CD4-positive, alpha-beta T cell treated with Interleukin-15 for 4 hours (primary cell): ENCODE results near the gene ADA.
"Not testable (repeated sequence)": the region's sequence is repeated elsewhere in the genome, so short reads cannot be mapped to it uniquely, and the experiment has no call there.

Experiments used
- DNase-seq: peaks from one replicate; pipeline ENCODE4 v3.0.0-alpha.2; 2020; ENCODE audit warnings: low spot score

ADA gene

GRCh38 chr20:44651684-44652423 lies at the start of gene ADA:
Gene ADA (minus strand): TSS chr20:44651699. CDS start chr20:44651607, 92 bp downstream.
- DNase-seq, result peak; percentile 27

DNA sequence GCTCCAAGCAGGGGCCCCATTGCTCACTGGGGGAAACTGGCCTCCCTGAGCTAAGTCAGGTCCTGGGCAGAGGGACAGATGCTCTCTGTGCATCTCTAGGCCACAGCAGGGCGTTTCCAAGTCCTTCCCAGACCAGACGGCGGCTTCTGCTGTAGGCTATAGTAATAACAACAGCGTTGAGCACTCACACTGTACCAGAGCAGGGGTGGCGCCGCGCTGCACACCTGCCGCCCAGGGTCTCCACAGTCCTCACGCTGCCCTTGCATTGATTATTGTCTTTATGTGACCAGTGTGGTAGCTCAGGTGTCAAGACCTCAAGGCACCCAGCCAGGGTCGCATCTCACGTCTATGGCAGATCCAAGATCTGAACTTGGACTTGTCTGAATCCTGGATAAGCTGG lies 48.8 kb upstream of the ADA start:
- no peak for DNase-seq

GRCh38 chr20:44698351-44698750 lies 46.9 kb upstream of the ADA start:
- DNase-seq, result no peak

GRCh38 chr20:44697041-44697440 lies 45.5 kb upstream of the ADA start:
- DNase-seq, result not testable (repeated sequence)

DNA sequence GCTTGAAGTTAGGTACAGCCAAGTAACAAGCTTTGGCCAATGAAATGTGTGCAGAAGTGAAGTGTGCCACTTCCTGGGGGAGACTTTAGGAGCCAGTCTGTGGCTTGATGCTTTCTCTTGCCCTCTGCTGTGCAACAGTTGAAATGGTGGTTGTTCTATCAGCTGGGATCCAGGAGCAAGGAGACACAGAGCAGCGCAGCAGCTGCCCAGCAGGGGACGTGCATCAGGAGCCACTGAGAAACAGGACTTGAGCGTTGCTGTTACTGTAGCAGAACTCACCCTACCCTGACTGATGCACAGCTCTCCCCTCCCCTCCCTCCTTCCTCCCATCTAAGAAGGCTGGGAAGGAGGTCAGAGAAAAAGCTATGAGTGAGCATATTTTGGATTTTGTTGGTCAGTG lies 44.8 kb upstream of the ADA start:
- DNase-seq, result no peak

GRCh38 chr20:44695674-44696300 lies 44.3 kb upstream of the ADA start:
- no peak for DNase-seq

- no peak for DNase-seq
Measured at GRCh38 chr20:44695295-44695673, 43.8 kb upstream of the ADA start.

GRCh38 chr20:44694159-44694558 lies 42.7 kb upstream of the ADA start:
- DNase-seq, result no peak

DNA sequence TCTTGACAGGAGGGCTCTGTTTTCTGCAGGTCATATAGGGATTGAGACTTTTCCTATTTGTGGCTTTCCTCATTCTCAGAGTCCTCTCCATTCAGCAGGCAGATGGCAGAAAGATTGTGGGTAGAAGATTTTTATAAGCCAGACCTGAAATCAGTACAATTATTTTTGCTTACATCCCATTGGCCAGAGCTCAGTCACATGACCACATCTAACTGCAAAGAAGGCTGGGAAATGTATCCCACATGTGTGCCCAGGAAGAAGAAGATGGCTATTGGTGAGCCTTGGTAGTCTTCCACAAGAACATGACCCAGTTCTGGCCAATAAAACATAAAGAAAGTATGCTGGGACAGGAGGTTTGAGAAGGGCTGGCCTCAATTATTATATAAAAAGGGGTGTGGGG lies 42.1 kb upstream of the ADA start:
- DNase-seq, result no peak

DNA sequence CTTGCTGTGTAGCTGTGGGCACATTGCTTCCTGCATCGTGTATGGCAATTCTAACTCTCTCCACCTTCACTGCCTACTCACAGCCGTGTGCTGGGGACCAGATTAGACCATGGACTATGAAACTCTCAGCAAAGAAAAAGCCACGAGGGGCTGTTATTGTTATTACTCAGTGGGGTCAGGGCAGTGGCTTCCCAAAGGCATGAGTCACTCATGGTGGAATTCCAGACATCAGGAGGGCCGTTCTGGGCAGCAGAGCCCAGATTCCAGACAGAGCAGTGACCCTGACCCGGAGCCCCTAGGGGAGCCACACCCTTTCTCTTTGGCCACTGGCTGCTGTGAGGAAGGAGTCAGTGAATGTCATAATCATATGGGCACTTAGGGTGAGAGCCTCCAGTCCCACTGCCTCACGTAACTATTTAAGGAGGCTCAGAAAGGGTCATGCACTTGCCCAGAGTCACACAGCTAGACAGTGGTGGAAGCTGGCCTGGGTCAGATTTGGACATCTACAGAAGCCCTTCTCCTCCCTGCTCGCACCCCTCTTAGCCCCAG lies 41.5 kb upstream of the ADA start:
- no peak for DNase-seq

DNA sequence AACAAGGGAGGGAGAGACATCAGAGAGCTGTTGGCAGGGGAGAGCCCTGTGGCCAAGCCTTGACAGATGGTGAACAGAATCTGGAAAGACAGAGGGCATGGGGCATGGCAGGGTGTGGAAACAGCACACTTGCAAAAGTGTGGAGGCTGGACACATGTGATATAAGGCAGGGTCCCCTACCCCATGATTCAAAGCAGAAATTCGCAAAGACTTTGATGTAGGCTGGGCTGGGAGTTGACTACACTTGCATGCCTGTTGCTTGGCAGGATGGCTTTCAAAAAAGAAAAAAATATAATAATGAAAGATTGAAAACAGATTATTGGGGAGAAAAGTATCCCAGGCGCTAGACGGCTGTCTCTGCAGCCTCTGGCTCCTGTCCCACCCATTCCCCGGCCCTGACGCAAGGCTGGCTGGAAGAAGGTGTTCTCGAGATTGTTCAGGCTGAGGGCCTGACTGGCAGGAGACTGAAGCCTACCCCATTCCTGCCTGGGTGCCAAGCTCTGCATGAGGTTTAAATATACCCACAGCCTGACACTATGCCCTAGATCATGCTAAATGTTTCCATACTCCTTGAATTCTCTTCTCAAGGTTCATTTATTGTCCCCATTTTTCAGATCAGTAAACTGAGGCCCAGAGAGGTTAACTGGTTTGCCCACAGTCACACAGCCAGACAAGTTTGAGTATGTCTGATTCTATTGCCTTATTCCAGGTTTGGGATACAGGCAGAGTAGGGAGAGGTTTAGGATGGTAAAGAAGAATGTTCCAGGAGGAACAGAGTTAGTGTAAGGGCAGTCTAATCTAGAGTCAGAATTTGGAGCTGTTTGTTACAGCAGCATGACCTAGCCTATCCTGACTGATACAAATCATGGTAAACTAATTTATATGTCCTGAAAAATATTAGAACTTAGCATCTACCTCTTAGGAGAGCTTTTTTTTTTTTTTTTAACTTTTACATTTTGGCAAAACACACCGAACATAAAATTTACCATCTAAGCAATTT lies 40.2 kb upstream of the ADA start:
- no peak for DNase-seq

DNA sequence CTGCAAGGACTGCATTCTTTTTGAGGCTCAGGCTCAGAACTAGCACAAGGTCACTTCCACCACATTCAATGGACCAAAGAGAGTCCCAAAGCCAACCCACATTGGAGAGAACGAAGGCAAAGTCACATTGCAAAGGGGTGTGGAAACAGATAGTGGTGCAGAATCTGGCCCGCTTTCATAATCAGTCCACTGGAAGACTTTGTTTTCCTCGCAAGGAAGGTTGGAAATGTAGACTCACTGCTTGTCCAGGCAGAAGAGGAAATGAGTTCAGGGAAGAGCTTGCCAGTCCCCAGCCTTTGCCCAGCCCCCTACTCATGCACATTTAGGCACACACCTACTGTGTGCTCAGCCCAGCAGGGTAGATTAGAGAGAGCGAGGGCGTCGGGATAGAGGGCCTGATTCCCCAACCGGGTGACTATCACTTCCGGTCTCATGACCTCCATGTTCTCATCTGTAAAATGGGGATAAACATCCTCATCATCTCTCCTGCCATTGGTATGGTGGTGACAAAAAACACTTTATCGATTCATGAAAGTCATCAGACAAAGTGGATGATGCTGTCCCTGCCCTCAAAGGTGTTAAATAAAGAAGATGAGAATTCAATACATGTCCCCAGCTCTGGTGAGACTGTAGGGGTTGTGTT lies 39.4 kb upstream of the ADA start:
- DNase-seq, result no peak

- no peak for DNase-seq
Measured at GRCh38 chr20:44689809-44690208, 38.3 kb upstream of the ADA start.

GRCh38 chr20:44688053-44688625 lies 36.6 kb upstream of the ADA start:
- DNase-seq, result no peak

GRCh38 chr20:44686934-44687333 lies 35.4 kb upstream of the ADA start:
- DNase-seq, result no peak

DNA sequence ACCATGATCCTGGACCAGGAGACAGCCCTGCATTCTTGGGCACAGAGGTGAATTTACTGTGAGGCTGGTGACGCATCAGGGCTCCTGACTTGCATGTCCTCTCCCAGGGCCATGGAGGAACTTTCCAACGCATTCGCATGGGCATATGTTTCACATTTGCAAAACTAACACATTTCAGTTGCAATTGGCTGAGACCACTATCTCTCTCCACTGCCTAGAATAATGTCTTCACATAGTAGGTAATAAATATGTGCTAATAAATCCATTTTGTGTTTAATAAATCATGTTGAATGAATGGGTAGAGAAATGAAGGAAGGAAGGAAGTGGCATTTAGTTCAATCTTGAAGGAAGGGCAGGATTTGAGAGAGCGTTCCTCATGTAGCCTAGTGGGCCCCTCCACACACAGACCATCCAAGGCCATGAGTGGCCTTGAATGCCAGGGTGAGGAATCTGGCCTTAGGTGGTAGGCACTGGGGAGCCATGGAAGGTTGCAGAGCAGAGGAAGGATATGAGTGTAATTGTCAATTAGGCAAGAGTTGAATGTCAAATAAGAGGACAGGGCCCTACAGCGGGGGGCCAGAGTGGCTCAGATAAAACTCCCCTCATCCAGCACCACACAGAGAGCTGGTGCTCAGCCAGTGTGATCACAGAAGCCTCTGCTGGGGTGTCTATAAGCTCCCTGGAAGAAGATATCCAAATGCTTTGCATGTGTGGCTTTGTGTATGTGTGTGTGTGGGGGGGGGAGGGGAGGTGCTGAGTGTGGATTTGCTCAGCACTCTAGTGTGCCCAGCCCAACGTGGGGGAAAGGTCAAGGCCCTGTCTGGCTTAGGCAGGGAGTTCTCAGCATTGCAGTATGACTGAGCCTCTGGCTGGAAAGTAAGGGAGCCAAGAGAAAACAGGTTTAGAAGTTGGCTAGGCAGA lies 32.8 kb upstream of the ADA start:
- DNase-seq, result no peak

DNA sequence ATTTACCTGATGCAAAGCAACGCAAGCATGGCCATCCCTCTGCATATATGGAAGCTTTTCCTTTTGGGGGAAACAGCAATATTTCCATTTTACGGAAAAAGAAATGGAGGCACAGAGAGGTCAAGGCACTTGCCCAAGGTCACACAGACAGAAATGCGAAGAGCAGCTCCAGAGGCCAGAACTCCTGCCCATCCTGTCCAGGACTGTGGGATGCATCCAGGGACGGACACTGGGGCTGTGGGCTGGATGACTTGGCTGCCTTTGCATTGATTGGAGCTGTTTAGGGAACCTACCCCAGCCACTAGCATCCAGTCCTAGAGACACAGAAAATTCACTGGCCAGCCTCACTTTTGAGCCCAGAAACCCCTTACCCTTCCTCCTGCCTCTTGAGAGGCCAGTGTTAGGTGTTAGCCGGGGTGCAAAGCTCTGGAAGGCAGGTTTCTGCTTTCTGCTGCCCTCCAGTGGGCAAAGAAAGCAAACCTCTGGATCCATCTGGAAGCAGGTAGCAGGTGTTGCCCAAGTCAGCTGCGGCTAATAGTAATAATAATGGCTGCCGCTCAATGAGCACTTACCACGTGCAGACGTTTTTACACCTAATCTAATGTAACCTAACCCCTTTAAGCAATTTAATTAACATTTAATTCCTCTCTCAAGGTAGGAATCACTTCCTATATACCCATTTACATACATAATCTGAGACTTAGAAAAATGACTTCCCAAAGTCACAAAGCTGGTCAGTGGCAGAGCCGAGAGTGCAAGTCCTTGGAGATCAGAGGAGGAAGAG lies 32.0 kb upstream of the ADA start:
- DNase-seq, result peak; percentile 76

DNA sequence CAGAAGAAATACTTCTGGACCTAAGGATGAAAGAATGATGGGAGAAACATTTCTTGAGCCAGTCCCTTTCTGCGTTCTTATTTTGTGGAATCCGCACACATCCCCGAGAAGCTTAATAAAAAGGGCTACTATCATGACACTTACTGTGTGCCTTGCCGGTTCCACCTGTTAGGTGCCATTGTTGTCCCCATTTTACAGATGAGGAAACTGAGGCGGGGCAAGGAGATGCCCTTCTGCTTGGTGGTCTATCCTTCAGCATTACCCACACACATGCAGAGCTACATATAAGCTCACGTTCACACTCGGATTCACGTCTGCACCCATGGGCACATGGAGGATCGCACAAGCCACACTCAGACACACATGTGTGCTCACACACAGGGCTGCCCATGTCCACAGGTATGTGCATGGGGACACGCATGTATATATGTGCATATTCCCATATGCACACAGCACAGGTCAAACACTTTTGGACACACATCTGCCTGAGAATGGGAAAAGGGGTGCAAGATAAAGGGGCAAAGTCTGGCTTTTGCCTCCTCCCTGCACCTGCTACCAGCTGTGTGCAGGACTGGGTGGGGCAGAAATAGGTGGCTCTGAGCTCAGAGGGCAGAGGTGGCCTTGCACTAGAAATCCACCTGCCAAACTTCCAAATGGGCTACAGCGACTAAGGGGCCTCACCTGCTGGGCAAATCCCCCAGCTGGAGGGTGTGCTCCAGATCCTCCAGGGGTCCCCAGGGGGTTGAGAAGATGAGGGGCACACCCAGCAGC lies 30.5 kb upstream of the ADA start:
- no peak for DNase-seq
